ENCODE data around the gene PPP2R5A.

PPP2R5A gene

DNA sequence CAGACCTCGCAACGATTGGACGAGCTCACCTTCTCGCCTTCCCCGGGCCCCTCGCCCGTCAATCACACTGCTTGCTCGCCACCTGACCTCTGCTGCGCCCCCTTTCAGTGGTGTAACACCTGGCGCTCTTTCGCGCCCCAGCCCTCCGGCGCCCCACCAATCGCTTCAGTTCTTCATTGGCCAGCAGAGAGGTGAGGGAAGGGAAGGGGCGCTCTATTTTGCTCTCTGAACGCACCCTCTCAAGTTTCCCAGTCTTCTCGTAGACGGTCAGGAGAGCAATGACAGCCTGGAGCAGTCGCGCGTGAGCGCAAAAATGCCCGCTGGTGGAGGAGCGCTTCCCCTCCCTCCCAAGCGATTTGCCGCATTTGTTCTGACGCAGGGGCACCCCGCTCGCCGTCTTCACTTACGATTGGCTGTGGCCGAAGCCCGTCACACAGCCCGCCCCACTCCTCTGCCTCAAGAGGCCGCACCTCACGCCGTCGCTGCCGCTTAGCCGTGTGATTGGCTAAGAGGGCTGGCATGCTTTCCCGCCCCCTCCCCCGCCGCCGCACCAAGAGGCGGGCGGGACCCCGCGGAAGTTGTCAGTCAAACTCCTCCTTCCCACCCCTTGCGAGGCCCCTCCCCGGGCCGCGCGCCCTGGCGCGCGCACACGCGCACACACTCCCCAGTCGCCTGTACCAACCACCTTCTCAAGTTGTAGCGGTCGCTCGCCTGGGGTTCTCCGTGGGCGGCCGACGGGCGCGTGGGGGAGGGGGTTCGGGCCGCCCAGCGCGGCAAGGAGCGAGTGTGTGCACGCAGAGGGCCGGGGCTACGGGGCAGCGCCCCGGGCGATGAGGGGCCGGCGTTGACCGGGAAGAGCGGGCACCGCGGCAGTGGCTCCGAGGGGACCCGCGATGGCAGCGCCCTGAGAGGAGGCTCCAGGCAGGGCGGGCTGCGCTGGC lies at the start of gene PPP2R5A:
TSS of gene PPP2R5A (plus strand) at position 667 of the 941 bp plus-strand sequence. CDS start 701 bp downstream, outside the sequence.
- DNase-seq (ENCODE audit: low read depth in 2 of 2), result peak; percentile 97 to 98

DNA sequence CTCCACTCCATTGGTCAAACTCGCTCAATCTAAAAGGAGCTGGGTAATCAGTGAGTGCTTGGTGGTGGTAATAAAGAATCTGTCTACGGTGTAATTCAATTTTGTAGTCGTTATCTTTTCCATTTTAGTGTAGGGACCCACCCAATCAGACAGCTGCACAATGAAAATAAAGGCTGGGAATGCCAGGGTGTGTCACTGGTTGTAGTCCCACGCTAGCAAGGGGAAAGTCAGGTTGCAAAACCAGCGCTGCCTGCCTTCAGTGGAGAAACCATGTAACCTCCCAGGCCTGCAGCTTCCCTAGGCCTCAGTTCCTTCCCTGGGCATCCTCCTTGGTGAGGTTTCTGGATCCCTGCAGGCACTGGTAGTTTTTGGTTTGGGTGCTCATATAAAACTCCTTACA lies 49.4 kb upstream of the PPP2R5A start:
- no peak for DNase-seq (ENCODE audit: low read depth in 2 of 2)

DNA sequence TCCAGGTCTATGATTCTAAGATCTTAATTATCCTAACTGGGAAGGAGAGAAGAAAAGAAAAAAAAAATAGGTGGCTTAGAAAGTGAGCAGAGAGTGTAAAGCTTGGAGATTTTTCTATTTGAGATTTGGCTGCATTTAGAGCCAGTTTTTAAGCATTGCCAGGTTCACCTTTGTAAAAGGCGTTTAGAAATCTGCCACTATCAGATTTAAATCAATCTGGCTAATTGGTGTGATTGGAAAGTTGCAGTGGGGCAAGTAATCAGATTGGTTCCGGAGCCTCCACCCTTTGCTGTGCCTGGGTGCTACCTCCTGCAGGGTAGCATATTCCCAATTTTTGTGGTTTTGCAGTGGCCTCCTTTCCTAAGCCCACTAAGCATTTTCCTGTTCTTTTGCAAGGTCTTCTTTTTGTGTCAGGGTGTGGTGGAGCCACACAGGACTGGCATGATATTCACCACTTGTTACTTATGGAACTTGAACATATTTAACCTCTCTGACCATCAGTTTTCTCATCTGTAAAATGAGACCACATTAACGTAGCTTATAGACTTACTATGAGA lies 48.5 kb upstream of the PPP2R5A start:
- DNase-seq (ENCODE audit: low read depth in 2 of 2), result no peak

DNA sequence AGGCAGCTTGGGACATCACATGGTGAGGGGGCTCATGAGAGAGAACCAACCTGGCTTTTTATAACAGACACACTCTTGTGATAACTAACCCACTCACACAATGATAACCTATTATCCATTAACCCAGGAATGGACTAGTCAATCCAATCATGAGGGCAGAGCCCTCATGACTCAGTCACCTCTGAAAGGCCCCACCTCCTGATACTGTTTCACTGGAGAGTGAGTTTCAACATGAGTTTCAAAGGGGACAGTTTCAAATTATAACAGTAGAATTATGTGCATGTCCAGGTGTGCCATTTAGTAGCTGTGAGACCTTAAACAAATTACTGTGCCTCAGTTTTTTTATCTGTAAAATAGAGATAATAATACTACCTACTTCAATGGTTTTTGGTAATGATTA lies 47.6 kb upstream of the PPP2R5A start:
- no peak for DNase-seq (ENCODE audit: low read depth in 2 of 2)

DNA sequence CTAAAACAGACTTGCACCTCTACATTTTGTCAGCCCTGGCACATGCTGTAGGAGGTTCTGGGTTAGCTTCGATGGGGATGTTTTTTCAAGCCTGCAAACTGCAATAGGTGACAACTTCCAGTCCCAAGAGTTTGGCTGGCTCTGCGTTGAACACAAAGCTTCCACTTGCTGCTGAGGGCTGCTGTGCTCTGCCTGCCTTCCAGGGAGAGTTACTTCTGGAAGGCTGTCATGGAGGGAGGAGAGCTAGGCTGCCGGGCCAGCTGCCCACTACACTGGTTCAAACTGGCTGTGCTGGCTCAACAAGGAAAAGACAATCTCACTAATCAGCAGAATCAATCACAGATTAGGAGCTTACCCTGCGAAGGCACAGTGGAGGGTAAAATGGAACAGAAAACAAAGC lies 46.7 kb upstream of the PPP2R5A start:
- DNase-seq (ENCODE audit: low read depth in 2 of 2), result no peak

DNA sequence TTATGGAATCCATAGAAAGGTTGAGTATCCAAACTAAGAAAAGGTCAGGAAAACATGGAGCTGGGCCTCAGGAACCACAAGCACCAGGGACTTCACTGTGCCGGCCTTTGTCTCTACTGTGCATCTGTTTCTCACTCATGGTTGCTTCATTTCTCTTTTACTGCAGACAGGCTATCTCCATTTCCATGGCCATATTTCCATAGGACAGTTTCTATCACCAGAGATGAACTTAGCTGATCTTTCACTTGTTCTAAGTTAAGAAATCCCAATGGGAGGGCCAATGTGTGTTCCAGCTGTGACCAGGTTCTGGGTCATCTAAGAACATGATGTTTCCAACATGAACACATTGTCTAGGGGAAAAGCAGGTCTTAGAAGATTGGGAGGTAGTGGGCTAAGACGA lies 43.7 kb upstream of the PPP2R5A start:
- DNase-seq (ENCODE audit: low read depth in 2 of 2), result no peak

DNA sequence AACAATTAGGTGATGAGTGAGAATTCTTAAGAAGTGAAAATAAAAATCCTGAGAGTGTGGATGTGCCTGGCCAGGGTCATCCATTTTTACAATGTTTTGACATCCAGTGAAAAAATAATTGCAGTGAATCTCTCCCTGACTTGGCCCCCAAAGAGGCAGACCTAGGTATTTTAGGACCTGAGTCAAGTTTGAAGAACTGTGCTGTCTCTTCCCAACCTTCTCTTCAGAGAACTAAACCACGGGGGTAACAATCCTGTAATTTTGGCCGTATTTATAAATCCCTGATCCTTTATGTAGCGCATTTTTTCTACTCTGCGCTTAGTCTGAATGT lies 43.3 kb upstream of the PPP2R5A start:
- no peak for DNase-seq (ENCODE audit: low read depth in 2 of 2)

DNA sequence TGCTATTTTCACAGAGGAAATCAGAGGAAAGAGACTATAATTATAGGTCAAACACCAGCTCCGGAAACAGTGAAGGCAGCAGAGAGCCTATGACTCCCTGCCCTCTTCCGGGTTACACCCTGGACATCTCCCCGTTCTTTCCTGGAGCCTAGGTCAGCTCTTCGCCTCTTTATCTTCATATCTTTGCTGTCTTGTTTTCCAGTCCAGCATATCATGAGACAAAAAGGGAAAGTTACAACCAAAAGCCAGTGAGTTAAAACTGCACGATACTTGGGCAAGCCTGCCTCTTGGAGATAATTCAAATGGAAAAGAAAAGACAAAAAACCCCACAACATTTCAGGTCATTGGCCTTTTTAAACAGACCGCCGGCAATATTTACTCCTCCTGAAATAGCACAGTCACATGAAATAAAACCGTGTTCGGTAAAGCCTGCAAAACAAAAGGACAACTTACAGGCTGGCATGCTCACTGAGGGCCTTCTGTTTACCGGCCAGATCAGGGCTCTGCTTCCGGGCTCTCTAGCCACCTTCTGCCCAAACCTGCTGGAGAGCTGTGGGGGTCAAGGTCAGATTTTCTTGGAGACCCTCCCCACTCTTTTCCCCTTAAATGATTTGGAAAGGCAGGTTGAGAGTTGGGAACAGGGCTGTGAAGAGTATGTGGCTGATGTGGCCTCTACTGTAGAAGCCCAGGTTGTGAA lies 42.8 kb upstream of the PPP2R5A start:
- no peak for DNase-seq (ENCODE audit: low read depth in 2 of 2)

DNA sequence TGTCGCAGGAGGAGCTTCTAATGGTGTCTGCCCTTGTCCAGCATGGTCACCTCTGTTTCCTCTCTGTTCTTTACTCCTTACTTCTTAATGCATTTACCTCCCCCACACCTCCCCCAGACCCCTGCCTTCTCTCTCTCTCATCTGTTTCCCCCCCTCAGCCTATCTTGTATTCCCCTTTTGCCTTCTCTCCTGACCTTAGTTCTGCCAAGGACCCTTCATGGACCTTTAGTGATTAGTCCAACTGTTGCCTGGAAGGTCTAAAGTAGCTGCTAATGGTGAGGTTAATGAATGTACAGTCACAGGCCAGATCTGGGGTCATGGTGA lies 42.3 kb upstream of the PPP2R5A start:
- no peak for DNase-seq (ENCODE audit: low read depth in 2 of 2)

DNA sequence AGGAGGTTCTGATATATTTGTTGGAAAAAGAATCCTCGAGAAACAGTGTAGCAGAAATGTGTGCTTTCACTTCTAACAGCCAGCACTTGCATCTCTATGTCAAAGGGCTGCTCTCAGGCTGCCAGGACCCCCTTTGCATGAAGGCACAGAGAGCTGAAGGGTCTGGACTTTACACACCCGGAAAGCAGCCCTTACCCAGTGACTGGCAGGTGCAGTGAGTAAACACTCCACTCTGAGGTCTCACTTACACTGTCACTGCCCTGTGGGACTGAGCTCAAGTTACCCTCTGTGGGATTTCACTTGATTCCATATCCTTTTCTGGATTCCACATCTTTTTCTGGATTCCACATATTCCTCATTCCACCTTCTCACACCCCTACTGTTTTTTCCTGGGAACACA lies 40.8 kb upstream of the PPP2R5A start:
- DNase-seq (ENCODE audit: low read depth in 2 of 2), result no peak

DNA sequence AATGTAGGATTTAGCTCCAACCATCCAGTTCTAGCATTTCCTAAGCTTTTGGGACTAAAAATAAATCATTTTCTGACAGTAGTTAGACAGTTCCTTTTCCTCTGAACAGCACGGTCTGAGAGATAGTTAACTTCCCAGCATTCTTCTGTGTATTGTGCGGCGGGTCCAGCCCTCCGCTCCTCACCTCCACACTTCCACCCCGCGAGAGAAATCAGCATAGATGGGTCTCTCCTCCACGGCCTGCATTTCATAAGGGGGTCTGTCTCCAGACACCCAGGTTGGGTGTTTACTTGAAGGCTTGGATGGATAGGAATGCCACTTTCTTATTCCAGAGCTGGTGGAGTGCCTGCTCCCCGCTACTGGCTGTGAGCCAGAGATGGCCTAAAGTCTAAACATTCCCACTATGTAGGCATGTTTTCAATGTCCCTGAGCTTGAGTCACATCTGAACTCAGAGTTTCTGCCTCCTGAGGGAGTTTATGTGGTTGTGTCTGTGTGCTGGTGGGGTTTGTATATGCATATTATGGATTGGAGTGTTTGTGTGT lies 38.0 kb upstream of the PPP2R5A start:
- DNase-seq (ENCODE audit: low read depth in 2 of 2), result no peak

DNA sequence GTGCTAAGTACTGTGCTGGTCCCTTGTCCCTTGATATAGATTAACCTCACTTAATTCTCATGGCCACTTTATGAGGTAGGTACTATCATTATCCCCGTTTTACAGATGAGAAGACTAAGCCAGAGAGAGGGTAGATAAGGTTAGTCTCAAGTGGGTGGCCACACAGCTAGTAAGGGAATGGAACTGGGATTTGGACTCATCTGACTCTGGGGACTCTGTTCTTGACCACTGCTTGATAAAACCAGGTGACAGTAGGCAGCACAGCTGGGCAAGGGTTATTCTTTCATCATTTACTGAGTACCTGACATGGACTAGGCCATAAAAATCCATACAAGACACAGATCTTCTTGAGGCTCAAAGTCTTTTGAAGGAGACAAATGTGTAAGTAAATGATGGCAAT lies 37.2 kb upstream of the PPP2R5A start:
- no peak for DNase-seq (ENCODE audit: low read depth in 2 of 2)

DNA sequence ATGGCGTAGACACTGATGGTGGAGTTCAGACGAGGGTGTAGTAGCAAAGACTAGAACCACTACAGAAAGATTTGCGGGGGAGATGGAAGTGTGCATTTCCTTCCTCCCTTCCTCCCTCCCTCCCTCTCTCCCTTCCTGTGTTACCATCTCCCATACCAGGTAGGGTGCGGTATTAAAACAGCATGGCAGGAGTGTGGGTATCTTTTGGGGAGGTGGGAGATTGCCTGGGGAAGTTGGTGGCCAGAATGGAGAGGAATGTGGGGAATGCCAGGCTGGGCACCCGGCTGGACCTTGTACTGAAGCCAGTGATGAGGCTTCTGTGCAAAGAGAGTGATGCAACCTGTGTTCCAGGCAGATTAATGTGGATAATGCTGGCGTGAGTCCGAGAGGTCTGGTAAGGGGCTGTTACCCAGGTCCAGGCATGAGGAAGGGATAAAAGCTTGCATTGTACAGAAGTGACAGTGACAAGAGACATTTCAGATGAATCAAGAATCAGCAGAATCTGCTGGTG lies 30.3 kb upstream of the PPP2R5A start:
- DNase-seq (ENCODE audit: low read depth in 2 of 2), result no peak

DNA sequence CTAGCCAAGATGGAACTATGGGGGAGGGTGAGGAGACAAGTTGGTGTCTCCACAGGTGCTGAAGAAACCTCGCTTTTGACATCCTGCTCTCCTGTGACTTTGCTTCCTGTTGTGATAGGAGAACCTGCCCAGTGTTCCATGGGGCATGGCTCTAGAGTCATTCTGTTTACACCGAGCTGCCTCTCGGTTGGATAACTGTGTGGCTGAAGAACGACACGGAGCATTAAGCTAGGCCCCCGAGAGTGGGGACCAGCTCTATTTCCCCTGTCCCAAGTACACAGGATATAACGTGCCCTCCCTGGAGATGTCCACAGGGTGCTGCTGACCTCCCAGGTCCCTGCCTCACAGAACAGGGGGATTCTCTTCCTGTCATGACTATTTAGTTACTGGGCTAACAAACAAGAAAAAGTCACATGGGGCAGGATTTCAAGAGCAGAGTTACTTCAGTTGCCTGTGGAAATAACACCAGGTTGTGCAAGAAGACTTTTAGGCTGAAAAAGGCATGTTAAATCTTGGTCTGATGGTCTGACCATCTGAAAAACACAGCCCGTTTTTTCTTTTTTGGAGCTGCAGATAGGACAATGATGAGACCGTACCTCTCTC lies 29.4 kb upstream of the PPP2R5A start:
- no peak for DNase-seq (ENCODE audit: low read depth in 2 of 2)

DNA sequence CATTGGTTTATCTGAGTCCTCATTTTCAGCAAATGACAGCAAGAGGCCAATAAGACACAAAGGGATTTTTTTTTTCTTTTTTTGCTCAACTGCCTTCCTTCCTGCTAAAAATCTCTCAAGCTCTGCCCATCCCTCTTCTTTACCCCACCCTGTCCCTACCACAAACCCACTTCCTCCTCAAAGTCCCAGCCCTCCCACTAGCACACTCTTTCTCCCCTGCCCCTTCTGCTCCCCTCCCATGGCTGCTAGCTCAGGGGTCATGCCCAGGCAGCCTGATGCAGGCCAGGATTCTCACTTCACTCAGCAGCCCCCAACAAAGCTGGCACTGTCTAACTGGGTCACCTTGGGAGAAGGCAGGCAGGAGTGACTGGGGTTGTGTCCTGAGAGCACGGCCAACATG lies 28.8 kb upstream of the PPP2R5A start:
- DNase-seq (ENCODE audit: low read depth in 2 of 2), result no peak

DNA sequence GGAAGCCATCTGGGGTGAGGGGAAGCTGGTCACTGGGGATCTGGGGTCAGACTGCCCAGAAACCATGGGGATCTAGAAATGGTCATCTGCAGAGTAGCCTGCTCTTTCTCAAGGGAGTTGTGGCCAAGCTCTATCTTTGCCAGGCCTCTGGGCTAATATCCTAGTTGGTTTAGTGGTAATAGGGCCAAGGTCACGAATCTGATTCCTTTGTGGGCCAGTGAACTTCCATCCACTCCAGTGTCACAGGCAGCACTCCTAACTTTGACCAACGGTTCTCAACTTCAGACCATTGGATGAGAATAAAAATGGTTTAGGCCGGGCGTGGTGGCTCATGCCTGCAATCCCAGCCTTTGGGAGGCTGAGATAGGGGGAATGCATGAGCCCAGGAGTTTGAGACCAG lies 28.1 kb upstream of the PPP2R5A start:
- no peak for DNase-seq (ENCODE audit: low read depth in 2 of 2)

DNA sequence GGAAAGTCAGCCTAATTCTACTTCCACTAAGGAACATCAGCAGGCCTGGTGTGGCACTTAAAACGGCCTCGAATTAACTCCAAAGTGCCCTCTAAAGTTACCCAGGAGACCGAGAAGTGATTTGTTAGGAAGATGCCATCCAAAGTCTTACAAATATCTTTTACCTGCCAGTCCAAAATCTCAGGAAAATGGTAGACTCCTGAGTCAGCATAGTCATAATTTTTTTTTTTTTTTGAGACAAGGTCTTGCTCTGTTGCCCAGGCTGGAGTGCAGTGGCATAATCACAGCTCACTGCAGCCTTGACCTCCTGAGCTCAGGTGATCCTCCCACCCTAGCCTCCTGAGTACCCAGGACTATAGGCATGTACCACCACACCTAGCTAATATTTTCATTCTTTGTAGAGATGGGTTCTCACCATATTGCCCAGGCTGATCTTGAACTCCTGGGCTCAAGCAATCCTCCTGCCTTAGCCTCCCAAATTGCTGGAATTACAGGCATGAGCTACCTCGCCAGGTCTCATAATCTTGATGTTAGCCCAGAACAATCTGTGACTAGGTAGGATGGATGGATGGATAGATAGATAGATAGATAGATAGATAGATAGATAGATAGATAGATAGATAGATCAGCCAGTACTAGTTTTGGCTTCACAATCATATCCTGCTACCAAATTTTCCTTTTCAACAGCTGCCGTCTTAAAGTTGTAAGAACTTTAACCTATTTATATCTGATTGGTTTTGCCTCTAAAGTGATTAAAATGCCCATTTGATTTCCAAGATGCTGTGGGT lies 25.3 kb upstream of the PPP2R5A start:
- no peak for DNase-seq (ENCODE audit: low read depth in 2 of 2)

DNA sequence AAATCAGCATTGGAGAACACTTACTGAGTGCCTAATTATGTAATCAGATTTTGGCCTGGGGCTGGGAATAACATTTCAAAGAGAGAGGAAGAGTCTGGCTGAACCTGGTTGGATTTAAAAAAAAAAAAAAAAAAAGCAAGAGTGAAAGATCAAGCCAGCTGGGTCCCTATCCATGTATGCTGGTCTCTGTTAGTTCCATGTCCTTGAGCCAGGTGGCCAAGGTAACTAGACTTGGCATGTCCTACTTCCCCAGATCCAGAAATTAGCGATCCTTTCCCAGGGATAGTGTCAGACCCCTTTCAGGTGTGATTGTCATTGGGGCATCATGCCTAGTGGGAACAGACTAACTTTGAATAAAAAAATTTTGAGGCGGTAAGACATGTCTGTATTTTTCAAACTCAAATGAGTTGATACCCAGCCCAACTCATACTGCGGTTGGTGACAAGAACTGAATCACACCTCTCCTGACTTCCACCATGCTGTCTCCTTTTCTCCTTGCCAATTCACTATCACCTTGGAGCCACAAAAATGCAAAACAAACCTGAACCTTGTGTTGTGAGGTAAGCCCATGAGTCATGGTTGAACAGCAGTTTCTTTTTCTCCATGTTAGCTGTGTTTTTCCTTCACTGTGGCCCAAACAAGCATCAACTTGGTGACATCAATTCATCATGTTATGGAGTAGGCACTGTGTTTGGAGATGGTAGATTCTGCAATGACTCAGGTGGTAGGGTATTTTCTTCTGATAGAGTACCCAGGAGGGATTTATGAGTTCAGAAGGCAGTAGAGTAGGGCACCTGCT lies 24.5 kb upstream of the PPP2R5A start:
- no peak for DNase-seq (ENCODE audit: low read depth in 2 of 2)

DNA sequence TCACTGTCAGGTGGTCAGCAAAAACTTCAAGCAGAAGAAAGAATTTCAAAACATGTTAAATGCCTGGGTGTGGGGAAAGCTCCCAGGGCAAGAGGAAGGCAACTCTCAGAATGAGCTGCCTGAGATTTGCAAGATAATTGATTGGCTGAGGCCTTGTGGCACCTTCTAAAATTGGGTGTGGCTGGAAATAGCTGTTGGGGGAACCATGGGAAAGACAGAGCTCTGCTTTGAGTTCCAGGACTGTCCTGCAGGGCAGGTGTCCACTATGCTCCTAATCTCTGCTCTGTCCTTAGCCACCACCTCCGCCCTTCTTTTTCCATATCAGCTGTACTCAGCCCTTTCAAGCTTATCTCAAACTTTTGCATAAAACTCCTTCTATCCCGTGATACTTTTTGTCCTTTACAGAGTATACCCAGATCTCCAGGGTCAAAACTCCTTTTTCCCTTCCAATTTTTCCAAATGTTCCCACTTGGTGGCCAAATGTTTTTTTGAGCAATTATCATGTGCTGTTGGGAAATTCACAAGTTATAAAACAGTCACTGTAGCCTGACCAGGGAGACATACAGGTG lies 23.8 kb upstream of the PPP2R5A start:
- no peak for DNase-seq (ENCODE audit: low read depth in 2 of 2)

DNA sequence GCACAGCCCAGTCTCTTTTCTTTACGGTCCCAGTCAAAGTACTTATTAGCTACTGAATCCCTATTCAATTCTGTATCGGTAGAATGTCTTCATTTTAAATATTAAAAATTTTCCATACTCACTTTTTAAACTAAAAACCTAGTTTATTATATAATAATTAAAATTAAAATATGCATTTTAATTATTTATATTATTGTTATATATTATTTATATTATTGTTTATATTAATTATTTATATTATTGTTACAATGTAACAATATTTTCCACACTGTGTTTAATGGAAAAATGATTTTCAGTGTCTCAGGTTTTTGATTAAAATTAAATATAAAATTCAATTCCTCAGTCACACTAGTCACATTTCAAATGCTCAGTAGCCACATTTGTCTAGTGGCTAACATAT lies 18.2 kb upstream of the PPP2R5A start:
- DNase-seq (ENCODE audit: low read depth in 2 of 2), result no peak
